Measurements from ENCODE around the gene GNS. TPM values are rescaled to one million over a fixed set of nuclear protein-coding genes. Genes with fewer than 3 reads are reported as not detected.

Gene GNS
- total and polyA plus RNA-seq, 4 donors, result 27.8 to 78.6 (median 57.4) TPM

DNA sequence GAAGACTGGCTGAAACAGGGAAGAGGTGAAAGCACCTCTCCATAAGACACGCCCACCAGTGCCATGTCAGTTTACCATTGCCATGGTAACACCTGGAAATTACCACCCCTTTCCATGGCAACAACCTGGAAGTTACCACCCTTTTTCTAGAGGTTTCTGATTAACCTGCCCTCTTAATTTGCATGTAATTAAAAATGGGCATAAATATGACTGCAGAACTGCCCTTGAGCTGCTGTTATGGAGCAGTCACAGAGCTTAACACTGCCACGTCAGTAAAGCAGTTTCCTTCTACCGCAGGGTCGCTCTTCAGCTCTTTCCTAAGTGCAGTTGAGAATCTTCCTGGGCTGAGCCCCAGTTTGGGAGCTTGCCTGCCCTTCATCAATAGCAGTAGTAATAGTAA, 93.7 kb downstream of the GNS start:
- no peaks in the 10 kb centered on the region for H3K36me3 ChIP-seq (ENCODE audit: control insufficient read depth in 4 of 4, insufficient read depth in 3 of 4, low read depth in 1 of 4, low read length in 3 of 4)
- TF ChIP-seq HNF4G (IDR thresholded peaks at IDR 0.05) (no peak), FOXA2 (IDR thresholded peaks at IDR 0.05) (no peak), JUND (IDR thresholded peaks at IDR 0.05) (no peak), TAF1 (conservative IDR thresholded peaks at IDR 0.05) (no peak), FOXA1 (IDR thresholded peaks at IDR 0.05) (no peak), YY1 (IDR thresholded peaks at IDR 0.05) (no peak), HNF4A (conservative IDR thresholded peaks at IDR 0.05) (no peak), RXRA (IDR thresholded peaks at IDR 0.05) (no peak), EGR1 (IDR thresholded peaks at IDR 0.05; ENCODE audit: low read depth in 2 of 2) (no peak), GABPA (IDR thresholded peaks at IDR 0.05 in 1 of 2, conservative IDR thresholded peaks at IDR 0.05 in 1 of 2) (no peak), NR2F2 (IDR thresholded peaks at IDR 0.05) (no peak), SP1 (IDR thresholded peaks at IDR 0.05) (no peak), RAD21 (IDR thresholded peaks at IDR 0.05) (no peak)
- TF ChIP-seq, protein P1, sequence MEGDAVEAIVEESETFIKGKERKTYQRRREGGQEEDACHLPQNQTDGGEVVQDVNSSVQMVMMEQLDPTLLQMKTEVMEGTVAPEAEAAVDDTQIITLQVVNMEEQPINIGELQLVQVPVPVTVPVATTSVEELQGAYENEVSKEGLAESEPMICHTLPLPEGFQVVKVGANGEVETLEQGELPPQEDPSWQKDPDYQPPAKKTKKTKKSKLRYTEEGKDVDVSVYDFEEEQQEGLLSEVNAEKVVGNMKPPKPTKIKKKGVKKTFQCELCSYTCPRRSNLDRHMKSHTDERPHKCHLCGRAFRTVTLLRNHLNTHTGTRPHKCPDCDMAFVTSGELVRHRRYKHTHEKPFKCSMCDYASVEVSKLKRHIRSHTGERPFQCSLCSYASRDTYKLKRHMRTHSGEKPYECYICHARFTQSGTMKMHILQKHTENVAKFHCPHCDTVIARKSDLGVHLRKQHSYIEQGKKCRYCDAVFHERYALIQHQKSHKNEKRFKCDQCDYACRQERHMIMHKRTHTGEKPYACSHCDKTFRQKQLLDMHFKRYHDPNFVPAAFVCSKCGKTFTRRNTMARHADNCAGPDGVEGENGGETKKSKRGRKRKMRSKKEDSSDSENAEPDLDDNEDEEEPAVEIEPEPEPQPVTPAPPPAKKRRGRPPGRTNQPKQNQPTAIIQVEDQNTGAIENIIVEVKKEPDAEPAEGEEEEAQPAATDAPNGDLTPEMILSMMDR (IDR thresholded peaks at IDR 0.05; ENCODE audit: low read depth, low read length, missing input control), result no peak
- TF ChIP-seq, protein P2, sequence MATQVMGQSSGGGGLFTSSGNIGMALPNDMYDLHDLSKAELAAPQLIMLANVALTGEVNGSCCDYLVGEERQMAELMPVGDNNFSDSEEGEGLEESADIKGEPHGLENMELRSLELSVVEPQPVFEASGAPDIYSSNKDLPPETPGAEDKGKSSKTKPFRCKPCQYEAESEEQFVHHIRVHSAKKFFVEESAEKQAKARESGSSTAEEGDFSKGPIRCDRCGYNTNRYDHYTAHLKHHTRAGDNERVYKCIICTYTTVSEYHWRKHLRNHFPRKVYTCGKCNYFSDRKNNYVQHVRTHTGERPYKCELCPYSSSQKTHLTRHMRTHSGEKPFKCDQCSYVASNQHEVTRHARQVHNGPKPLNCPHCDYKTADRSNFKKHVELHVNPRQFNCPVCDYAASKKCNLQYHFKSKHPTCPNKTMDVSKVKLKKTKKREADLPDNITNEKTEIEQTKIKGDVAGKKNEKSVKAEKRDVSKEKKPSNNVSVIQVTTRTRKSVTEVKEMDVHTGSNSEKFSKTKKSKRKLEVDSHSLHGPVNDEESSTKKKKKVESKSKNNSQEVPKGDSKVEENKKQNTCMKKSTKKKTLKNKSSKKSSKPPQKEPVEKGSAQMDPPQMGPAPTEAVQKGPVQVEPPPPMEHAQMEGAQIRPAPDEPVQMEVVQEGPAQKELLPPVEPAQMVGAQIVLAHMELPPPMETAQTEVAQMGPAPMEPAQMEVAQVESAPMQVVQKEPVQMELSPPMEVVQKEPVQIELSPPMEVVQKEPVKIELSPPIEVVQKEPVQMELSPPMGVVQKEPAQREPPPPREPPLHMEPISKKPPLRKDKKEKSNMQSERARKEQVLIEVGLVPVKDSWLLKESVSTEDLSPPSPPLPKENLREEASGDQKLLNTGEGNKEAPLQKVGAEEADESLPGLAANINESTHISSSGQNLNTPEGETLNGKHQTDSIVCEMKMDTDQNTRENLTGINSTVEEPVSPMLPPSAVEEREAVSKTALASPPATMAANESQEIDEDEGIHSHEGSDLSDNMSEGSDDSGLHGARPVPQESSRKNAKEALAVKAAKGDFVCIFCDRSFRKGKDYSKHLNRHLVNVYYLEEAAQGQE (IDR thresholded peaks at IDR 0.05), result no peak
- TF ChIP-seq, protein P3, sequence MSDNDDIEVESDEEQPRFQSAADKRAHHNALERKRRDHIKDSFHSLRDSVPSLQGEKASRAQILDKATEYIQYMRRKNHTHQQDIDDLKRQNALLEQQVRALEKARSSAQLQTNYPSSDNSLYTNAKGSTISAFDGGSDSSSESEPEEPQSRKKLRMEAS (IDR thresholded peaks at IDR 0.05), result no peak
- TF ChIP-seq, protein P4, sequence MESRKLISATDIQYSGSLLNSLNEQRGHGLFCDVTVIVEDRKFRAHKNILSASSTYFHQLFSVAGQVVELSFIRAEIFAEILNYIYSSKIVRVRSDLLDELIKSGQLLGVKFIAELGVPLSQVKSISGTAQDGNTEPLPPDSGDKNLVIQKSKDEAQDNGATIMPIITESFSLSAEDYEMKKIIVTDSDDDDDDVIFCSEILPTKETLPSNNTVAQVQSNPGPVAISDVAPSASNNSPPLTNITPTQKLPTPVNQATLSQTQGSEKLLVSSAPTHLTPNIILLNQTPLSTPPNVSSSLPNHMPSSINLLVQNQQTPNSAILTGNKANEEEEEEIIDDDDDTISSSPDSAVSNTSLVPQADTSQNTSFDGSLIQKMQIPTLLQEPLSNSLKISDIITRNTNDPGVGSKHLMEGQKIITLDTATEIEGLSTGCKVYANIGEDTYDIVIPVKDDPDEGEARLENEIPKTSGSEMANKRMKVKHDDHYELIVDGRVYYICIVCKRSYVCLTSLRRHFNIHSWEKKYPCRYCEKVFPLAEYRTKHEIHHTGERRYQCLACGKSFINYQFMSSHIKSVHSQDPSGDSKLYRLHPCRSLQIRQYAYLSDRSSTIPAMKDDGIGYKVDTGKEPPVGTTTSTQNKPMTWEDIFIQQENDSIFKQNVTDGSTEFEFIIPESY (IDR thresholded peaks at IDR 0.05), result no peak
- TF ChIP-seq, protein P5, sequence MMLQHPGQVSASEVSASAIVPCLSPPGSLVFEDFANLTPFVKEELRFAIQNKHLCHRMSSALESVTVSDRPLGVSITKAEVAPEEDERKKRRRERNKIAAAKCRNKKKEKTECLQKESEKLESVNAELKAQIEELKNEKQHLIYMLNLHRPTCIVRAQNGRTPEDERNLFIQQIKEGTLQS (IDR thresholded peaks at IDR 0.05), result no peak
- no peak overlapping the region for H3K4me3 ChIP-seq (ENCODE audit: low read depth in 1 of 3, low read length in 3 of 3)
- no peaks in the 10 kb centered on the region for H3K27me3 ChIP-seq (ENCODE audit: control insufficient read depth in 4 of 4, insufficient read depth in 4 of 4, low read length in 3 of 4)
- no peaks in the 10 kb centered on the region for H3K9me3 ChIP-seq (ENCODE audit: control insufficient read depth in 4 of 4, low read length in 3 of 4)
- WGBS, result 76% methylated on average over 4 of the region's 4 CpGs
- no peak for DNase-seq (ENCODE audit: low spot score)
- no peak overlapping the region for H3K9ac ChIP-seq (ENCODE audit: low read depth in 1 of 2, low read length in 2 of 2)
- H3K27ac ChIP-seq (ENCODE audit: low read depth in 1 of 2, low read length in 2 of 2), result no peak overlapping the region
- H3K4me1 ChIP-seq (ENCODE audit: control insufficient read depth in 4 of 4, insufficient read depth in 4 of 4, low read length in 3 of 4), result peaks cover 0 to 29% (median 20%) of the 10 kb centered on the region in 4 donors

Other genes starting within 250 kb of the GNS start
- gene RASSF3, start 148.9 kb downstream of the GNS start, total RNA-seq, result 1 to 10 TPM; 9.0 to 9.1 TPM
- 1 to 10 TPM; 2.2 TPM for gene RASSF3, start 148.9 kb downstream of the GNS start, polyA plus RNA-seq
- 1 to 10 TPM in 1 of 2 donors, under 1 TPM in 1; 0.79 to 2.2 TPM for gene TBC1D30, start 65.2 kb upstream of the GNS start, total RNA-seq
- gene TBC1D30, start 65.2 kb upstream of the GNS start, polyA plus RNA-seq, result under 1 TPM; 0.46 to 0.60 TPM

Data from liver (tissue), 9 donors.